ENCODE data around the gene SLCO2A1. TPM values are rescaled to one million over a fixed set of nuclear protein-coding genes. Genes with fewer than 3 reads are reported as not detected.

Gene SLCO2A1
- total RNA-seq, 1 donor from 2014 or later, result not detected

GRCh38 chr3:133892541-133893231 is 137.0 kb downstream of the SLCO2A1 start:
- FAIRE-seq (no peak), DNase-seq (ENCODE audit: low read depth) (no peak)
- Histone ChIP-seq H3K4me3 (ENCODE audit: low read depth, low read length) (no peak overlapping the region), H3K27me3 (ENCODE audit: control insufficient read depth, insufficient read depth, low read length) (peaks cover 30% of the 10 kb centered on the region), H3K36me3 (ENCODE audit: control insufficient read depth, insufficient read depth, low read length) (no peaks in the 10 kb centered on the region)
- TF ChIP-seq, protein P1, sequence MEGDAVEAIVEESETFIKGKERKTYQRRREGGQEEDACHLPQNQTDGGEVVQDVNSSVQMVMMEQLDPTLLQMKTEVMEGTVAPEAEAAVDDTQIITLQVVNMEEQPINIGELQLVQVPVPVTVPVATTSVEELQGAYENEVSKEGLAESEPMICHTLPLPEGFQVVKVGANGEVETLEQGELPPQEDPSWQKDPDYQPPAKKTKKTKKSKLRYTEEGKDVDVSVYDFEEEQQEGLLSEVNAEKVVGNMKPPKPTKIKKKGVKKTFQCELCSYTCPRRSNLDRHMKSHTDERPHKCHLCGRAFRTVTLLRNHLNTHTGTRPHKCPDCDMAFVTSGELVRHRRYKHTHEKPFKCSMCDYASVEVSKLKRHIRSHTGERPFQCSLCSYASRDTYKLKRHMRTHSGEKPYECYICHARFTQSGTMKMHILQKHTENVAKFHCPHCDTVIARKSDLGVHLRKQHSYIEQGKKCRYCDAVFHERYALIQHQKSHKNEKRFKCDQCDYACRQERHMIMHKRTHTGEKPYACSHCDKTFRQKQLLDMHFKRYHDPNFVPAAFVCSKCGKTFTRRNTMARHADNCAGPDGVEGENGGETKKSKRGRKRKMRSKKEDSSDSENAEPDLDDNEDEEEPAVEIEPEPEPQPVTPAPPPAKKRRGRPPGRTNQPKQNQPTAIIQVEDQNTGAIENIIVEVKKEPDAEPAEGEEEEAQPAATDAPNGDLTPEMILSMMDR (IDR thresholded peaks at IDR 0.05; ENCODE audit: insufficient read depth, low read length, severe bottlenecking), result no peak

GRCh38 chr3:133891662-133892378 is 137.9 kb downstream of the SLCO2A1 start:
- TF ChIP-seq, protein P1 (IDR thresholded peaks at IDR 0.05; ENCODE audit: insufficient read depth, low read length, severe bottlenecking), result no peak
- FAIRE-seq (no peak), DNase-seq (ENCODE audit: low read depth) (no peak)
- Histone ChIP-seq H3K27me3 (ENCODE audit: control insufficient read depth, insufficient read depth, low read length) (peaks cover 25% of the 10 kb centered on the region), H3K4me3 (ENCODE audit: low read depth, low read length) (no peak overlapping the region), H3K36me3 (ENCODE audit: control insufficient read depth, insufficient read depth, low read length) (no peaks in the 10 kb centered on the region)

GRCh38 chr3:133890972-133891644 is 138.6 kb downstream of the SLCO2A1 start:
- Histone ChIP-seq H3K36me3 (ENCODE audit: control insufficient read depth, insufficient read depth, low read length) (no peaks in the 10 kb centered on the region), H3K27me3 (ENCODE audit: control insufficient read depth, insufficient read depth, low read length) (peaks cover 21% of the 10 kb centered on the region), H3K4me3 (ENCODE audit: low read depth, low read length) (no peak overlapping the region)
- DNase-seq (ENCODE audit: low read depth), result no peak
- no peak for FAIRE-seq
- TF ChIP-seq, protein P1 (IDR thresholded peaks at IDR 0.05; ENCODE audit: insufficient read depth, low read length, severe bottlenecking), result no peak

GRCh38 chr3:133890037-133890436 is 139.7 kb downstream of the SLCO2A1 start:
- TF ChIP-seq, protein P1 (IDR thresholded peaks at IDR 0.05; ENCODE audit: insufficient read depth, low read length, severe bottlenecking), result no peak
- DNase-seq (ENCODE audit: low read depth) (no peak), FAIRE-seq (no peak)
- Histone ChIP-seq H3K27me3 (ENCODE audit: control insufficient read depth, insufficient read depth, low read length) (peaks cover 19% of the 10 kb centered on the region), H3K4me3 (ENCODE audit: low read depth, low read length) (no peak overlapping the region), H3K36me3 (ENCODE audit: control insufficient read depth, insufficient read depth, low read length) (no peaks in the 10 kb centered on the region)

GRCh38 chr3:133888726-133889340 is 140.9 kb downstream of the SLCO2A1 start:
- no peaks in the 10 kb centered on the region for H3K36me3 ChIP-seq (ENCODE audit: control insufficient read depth, insufficient read depth, low read length)
- H3K27me3 ChIP-seq (ENCODE audit: control insufficient read depth, insufficient read depth, low read length), result peaks cover 12% of the 10 kb centered on the region
- DNase-seq (ENCODE audit: low read depth) (no peak), FAIRE-seq (no peak)
- TF ChIP-seq, protein P1 (IDR thresholded peaks at IDR 0.05; ENCODE audit: insufficient read depth, low read length, severe bottlenecking), result no peak
- H3K4me3 ChIP-seq (ENCODE audit: low read depth, low read length), result no peak overlapping the region
